ENCODE results near the gene EIF4E2.

DNA sequence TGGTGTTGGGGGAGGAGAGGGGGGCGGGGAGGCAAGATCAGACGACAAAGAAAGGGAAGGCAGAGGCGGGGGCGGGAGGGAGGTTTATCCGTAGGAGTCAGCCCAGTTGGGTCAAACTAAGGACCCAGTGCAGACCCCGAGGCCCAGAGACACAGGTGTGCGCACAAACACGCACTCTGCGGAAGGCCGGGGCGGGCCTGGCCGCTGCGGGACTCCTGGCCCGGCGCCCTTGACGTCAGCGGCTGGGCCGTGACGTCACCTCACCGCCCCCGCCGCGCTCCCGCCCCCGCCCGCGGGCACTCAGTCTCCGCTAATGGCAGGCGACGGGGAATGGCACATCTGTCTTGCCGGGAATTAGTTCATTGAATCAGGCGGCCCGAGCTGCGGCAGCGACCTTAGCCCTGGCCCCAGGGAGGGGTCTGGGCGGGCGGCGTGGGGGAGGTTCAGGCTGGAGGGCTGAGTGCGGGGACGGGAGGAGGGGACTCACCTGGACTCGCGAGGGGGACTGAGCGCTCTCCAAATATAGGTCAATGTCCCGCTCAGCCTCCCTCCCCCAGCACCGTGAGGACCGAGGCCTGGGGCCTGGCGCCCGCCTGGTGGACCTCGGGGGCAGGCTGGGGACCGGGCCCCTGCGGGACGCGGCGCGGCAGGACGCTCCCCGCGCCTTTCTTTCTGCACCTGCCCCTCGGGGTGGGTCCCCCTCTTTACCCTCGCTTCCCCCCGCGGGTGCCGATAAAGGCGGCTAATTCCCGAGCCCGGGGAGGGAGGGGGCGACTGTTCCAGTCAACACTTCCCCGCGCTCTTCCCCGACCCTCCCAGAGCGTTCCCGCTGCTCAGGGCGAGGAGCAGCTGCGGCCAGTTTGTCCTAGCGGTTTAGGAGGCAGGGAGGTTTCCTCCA lies 47.3 kb upstream of the EIF4E2 start:
- TF ChIP-seq, protein P1, sequence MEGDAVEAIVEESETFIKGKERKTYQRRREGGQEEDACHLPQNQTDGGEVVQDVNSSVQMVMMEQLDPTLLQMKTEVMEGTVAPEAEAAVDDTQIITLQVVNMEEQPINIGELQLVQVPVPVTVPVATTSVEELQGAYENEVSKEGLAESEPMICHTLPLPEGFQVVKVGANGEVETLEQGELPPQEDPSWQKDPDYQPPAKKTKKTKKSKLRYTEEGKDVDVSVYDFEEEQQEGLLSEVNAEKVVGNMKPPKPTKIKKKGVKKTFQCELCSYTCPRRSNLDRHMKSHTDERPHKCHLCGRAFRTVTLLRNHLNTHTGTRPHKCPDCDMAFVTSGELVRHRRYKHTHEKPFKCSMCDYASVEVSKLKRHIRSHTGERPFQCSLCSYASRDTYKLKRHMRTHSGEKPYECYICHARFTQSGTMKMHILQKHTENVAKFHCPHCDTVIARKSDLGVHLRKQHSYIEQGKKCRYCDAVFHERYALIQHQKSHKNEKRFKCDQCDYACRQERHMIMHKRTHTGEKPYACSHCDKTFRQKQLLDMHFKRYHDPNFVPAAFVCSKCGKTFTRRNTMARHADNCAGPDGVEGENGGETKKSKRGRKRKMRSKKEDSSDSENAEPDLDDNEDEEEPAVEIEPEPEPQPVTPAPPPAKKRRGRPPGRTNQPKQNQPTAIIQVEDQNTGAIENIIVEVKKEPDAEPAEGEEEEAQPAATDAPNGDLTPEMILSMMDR (conservative IDR thresholded peaks at IDR 0.05; ENCODE audit: low read depth, low read length): no peak
- TF ChIP-seq POLR2A (IDR thresholded peaks at IDR 0.05; ENCODE audit: low read depth, low read length) (no peak), RCOR1 (IDR thresholded peaks at IDR 0.05; ENCODE audit: insufficient replicate concordance, low read length) (no peak), CEBPB (IDR thresholded peaks at IDR 0.05; ENCODE audit: low read depth, low read length) (no peak), CHD1 (IDR thresholded peaks at IDR 0.05; ENCODE audit: low read depth, low read length) (no peak), MAFK (IDR thresholded peaks at IDR 0.05; ENCODE audit: low read depth, low read length) (no peak), RFX5 (IDR thresholded peaks at IDR 0.05; ENCODE audit: low read depth, low read length) (no peak)
- TF ChIP-seq, protein P2, sequence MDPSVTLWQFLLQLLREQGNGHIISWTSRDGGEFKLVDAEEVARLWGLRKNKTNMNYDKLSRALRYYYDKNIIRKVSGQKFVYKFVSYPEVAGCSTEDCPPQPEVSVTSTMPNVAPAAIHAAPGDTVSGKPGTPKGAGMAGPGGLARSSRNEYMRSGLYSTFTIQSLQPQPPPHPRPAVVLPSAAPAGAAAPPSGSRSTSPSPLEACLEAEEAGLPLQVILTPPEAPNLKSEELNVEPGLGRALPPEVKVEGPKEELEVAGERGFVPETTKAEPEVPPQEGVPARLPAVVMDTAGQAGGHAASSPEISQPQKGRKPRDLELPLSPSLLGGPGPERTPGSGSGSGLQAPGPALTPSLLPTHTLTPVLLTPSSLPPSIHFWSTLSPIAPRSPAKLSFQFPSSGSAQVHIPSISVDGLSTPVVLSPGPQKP (IDR thresholded peaks at IDR 0.05; ENCODE audit: borderline replicate concordance, low read depth, low read length): no peak
- TF ChIP-seq, protein P3, sequence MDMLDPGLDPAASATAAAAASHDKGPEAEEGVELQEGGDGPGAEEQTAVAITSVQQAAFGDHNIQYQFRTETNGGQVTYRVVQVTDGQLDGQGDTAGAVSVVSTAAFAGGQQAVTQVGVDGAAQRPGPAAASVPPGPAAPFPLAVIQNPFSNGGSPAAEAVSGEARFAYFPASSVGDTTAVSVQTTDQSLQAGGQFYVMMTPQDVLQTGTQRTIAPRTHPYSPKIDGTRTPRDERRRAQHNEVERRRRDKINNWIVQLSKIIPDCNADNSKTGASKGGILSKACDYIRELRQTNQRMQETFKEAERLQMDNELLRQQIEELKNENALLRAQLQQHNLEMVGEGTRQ (IDR thresholded peaks at IDR 0.05; ENCODE audit: low read depth, low read length): no peak

All from IMR-90 (cell line).